OCI-LY1 (cell line): ENCODE data around the gene MATK.
A peak's percentile ranks its signal among the peaks of the same experiment; 100 is the strongest.

ENCODE experiments used
- H2AFZ ChIP-seq: fragments of 200-600 bp; sonication (generic), shearing (Covaris generic); 2 replicates; pipeline ENCODE4 v1.6.0; 2014; ENCODE audit warnings: antibody characterized with exemption, mild to moderate bottlenecking, low read length
- H3F3A ChIP-seq: fragments of 200-600 bp; sonication (generic), shearing (Covaris generic); 2 replicates; pipeline ENCODE4 v1.6.0; 2014; ENCODE audit warnings: mild to moderate bottlenecking, antibody characterized with exemption, low read length, moderate library complexity; ENCODE audit not compliant: insufficient read depth
- H3K27ac ChIP-seq: fragments of 200-600 bp; sonication (generic); 2 replicates; pipeline ENCODE4 v1.5.1; 2014; ENCODE audit warnings: low read length, mixed run types, mild to moderate bottlenecking, low read depth; ENCODE audit not compliant: poor library complexity, severe bottlenecking
- H3K27me3 ChIP-seq: fragments of 200-600 bp; sonication (generic); 2 replicates; pipeline ENCODE4 v1.6.0; 2014; ENCODE audit warnings: antibody characterized with exemption, mild to moderate bottlenecking, low read length, moderate library complexity; ENCODE audit not compliant: insufficient read depth
- H3K36me3 ChIP-seq: fragments of 200-600 bp; sonication (generic); 2 replicates; pipeline ENCODE4 v1.6.1; 2014; ENCODE audit warnings: mild to moderate bottlenecking, antibody characterized with exemption, low read length, moderate library complexity, mixed read lengths; ENCODE audit not compliant: insufficient read depth
- H3K4me1 ChIP-seq: fragments of 200-600 bp; sonication (generic); 2 replicates; pipeline ENCODE4 v1.5.1; 2014; ENCODE audit warnings: mild to moderate bottlenecking, low read length, moderate library complexity; ENCODE audit not compliant: insufficient read depth, severe bottlenecking
- H3K4me2 ChIP-seq: fragments of 200-600 bp; sonication (generic), shearing (Covaris generic); 2 replicates; pipeline ENCODE4 v1.6.1; 2014; ENCODE audit warnings: low read length
- H3K4me3 ChIP-seq: fragments of 200-600 bp; sonication (generic); 2 replicates; pipeline ENCODE4 v1.5.1; 2014; ENCODE audit warnings: low read length, low read depth, mild to moderate bottlenecking, mixed read lengths; ENCODE audit not compliant: poor library complexity, severe bottlenecking
- H3K79me2 ChIP-seq: fragments of 200-600 bp; shearing (Covaris generic); 2 replicates; pipeline ENCODE4 v1.6.1; 2016; ENCODE audit warnings: mixed run types, low read length, mixed read lengths; ENCODE audit not compliant: insufficient read depth
- H3K9ac ChIP-seq: fragments of 200-600 bp; sonication (generic), shearing (Covaris generic); 2 replicates; pipeline ENCODE4 v1.6.1; 2014; ENCODE audit warnings: mild to moderate bottlenecking, low read length, mixed read lengths
- H3K9me2 ChIP-seq: fragments of 200-600 bp; sonication (generic), shearing (Covaris generic); 2 replicates; pipeline ENCODE4 v1.6.1; 2014; ENCODE audit warnings: low read depth, mild to moderate bottlenecking, low read length, mixed read lengths
- H3K9me3 ChIP-seq: fragments of 200-600 bp; shearing (Covaris generic); 2 replicates; pipeline ENCODE4 v1.6.1; 2014; ENCODE audit warnings: low read length, mixed read lengths
- H4K20me1 ChIP-seq: fragments of 200-600 bp; sonication (generic), shearing (Covaris generic); 2 replicates; pipeline ENCODE4 v1.6.0; 2016; ENCODE audit warnings: mild to moderate bottlenecking, low read length; ENCODE audit not compliant: insufficient read depth
- EZH2 ChIP-seq: fragments of 200-600 bp; sonication (generic), shearing (Covaris generic); IDR thresholded peaks from 2 replicates; pipeline ENCODE4 v1.8.0; 2017; ENCODE audit warnings: borderline replicate concordance, mixed run types, mild to moderate bottlenecking, antibody characterized with exemption, low read length, moderate library complexity, mixed read lengths
- TF ChIP-seq, protein P1 (sequence below): fragments of 200-600 bp; sonication (generic), shearing (Covaris generic); IDR thresholded peaks from 2 replicates; pipeline ENCODE4 v1.5.1; 2017; ENCODE audit warnings: mild to moderate bottlenecking, antibody characterized with exemption, low read length, moderate library complexity, mixed read lengths

The MATK gene

GRCh38 chr19:3745363-3746045 is 40.7 kb downstream of the MATK start:
- TF ChIP-seq, protein P1, sequence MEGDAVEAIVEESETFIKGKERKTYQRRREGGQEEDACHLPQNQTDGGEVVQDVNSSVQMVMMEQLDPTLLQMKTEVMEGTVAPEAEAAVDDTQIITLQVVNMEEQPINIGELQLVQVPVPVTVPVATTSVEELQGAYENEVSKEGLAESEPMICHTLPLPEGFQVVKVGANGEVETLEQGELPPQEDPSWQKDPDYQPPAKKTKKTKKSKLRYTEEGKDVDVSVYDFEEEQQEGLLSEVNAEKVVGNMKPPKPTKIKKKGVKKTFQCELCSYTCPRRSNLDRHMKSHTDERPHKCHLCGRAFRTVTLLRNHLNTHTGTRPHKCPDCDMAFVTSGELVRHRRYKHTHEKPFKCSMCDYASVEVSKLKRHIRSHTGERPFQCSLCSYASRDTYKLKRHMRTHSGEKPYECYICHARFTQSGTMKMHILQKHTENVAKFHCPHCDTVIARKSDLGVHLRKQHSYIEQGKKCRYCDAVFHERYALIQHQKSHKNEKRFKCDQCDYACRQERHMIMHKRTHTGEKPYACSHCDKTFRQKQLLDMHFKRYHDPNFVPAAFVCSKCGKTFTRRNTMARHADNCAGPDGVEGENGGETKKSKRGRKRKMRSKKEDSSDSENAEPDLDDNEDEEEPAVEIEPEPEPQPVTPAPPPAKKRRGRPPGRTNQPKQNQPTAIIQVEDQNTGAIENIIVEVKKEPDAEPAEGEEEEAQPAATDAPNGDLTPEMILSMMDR: no peak
- TF ChIP-seq EZH2: no peak
- Histone ChIP-seq H4K20me1 (no peaks in the 10 kb centered on the region), H3K4me1 (no peaks in the 10 kb centered on the region), H3K27me3 (no peaks in the 10 kb centered on the region; the same call in 1 of the 2 replicates), H3F3A (no peaks in the 10 kb centered on the region), H3K79me2 (no peaks in the 10 kb centered on the region), H3K4me3 (no peak overlapping the region), H3K9ac (no peak overlapping the region), H3K9me3 (no peaks in the 10 kb centered on the region), H3K9me2 (no peaks in the 10 kb centered on the region), H3K4me2 (no peak overlapping the region), H3K36me3 (peaks cover 8% of the 10 kb centered on the region), H3K27ac (no peak overlapping the region), H2AFZ (no peak overlapping the region)

GRCh38 chr19:3743486-3743885 is 42.7 kb downstream of the MATK start:
- no peaks in the 10 kb centered on the region for H3F3A ChIP-seq
- H3K27ac ChIP-seq: no peak overlapping the region
- no peaks in the 10 kb centered on the region for H3K4me1 ChIP-seq
- no peaks in the 10 kb centered on the region for H3K9me2 ChIP-seq
- H3K4me3 ChIP-seq: peak overlapping the region; percentile 12
- H3K9ac ChIP-seq: no peak overlapping the region
- no peaks in the 10 kb centered on the region for H4K20me1 ChIP-seq
- no peak overlapping the region; the same call in 1 of the 2 replicates for H3K4me2 ChIP-seq
- peak overlapping the region; percentile 92; the same call in 1 of the 2 replicates for H2AFZ ChIP-seq
- H3K27me3 ChIP-seq: no peaks in the 10 kb centered on the region; the same call in 1 of the 2 replicates
- H3K9me3 ChIP-seq: no peaks in the 10 kb centered on the region
- H3K79me2 ChIP-seq: no peaks in the 10 kb centered on the region
- TF ChIP-seq EZH2: no peak
- TF ChIP-seq, protein P1: no peak
- H3K36me3 ChIP-seq: no peaks in the 10 kb centered on the region

DNA sequence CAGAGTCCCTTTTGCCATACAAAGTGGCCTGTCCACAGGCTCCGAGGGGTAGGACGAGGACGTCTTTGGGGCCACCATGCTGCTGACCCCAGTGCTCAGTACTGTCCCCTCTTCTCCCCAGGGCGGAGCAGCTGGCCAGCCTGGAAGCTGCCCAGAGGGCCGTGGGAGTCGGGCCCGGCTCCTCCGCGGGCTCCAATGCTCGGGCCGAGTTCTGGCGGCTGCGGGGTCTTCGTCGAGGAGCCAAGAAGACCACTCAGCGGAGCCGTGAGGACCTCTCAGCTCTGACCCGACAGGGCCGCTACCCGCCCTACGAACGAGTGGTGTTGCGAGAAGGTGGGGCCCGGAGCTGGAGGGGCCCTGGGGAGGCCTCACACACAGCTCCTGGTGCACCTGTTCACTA is 45.8 kb downstream of the MATK start:
- Histone ChIP-seq H3K4me2 (no peak overlapping the region), H3F3A (no peaks in the 10 kb centered on the region)

More for the DNA sequence above, 45.8 kb downstream of the MATK start:
- no peaks in the 10 kb centered on the region for H3K79me2 ChIP-seq
- no peaks in the 10 kb centered on the region for H3K9me3 ChIP-seq
- TF ChIP-seq, protein P1: no peak
- no peak for TF ChIP-seq EZH2
- H2AFZ ChIP-seq: no peak overlapping the region
- H3K27ac ChIP-seq: no peak overlapping the region
- H3K9me2 ChIP-seq: no peaks in the 10 kb centered on the region
- no peak overlapping the region for H3K4me3 ChIP-seq
- H3K27me3 ChIP-seq: no peaks in the 10 kb centered on the region; the same call in 1 of the 2 replicates
- H4K20me1 ChIP-seq: no peaks in the 10 kb centered on the region
- H3K36me3 ChIP-seq: no peaks in the 10 kb centered on the region
- H3K4me1 ChIP-seq: no peaks in the 10 kb centered on the region
- H3K9ac ChIP-seq: no peak overlapping the region
